ENCODE results near the gene RAB3IL1.
"Not testable (repeated sequence)": the region's sequence is repeated elsewhere in the genome, so short reads cannot be mapped to it uniquely, and the experiment has no call there.

Gene RAB3IL1

GRCh38 chr11:61917334-61918109 is at the start of gene RAB3IL1:
RAB3IL1 (minus strand) TSS chr11:61917566; CDS start chr11:61917367, 199 bp downstream.
- TF ChIP-seq, protein P1, sequence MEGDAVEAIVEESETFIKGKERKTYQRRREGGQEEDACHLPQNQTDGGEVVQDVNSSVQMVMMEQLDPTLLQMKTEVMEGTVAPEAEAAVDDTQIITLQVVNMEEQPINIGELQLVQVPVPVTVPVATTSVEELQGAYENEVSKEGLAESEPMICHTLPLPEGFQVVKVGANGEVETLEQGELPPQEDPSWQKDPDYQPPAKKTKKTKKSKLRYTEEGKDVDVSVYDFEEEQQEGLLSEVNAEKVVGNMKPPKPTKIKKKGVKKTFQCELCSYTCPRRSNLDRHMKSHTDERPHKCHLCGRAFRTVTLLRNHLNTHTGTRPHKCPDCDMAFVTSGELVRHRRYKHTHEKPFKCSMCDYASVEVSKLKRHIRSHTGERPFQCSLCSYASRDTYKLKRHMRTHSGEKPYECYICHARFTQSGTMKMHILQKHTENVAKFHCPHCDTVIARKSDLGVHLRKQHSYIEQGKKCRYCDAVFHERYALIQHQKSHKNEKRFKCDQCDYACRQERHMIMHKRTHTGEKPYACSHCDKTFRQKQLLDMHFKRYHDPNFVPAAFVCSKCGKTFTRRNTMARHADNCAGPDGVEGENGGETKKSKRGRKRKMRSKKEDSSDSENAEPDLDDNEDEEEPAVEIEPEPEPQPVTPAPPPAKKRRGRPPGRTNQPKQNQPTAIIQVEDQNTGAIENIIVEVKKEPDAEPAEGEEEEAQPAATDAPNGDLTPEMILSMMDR (IDR thresholded peaks at IDR 0.05; ENCODE audit: insufficient read depth, missing control alignments) = no peak
- peak; percentile 69 for DNase-seq (ENCODE audit: insufficient read length, low spot score)
- no peak for FAIRE-seq

- FAIRE-seq = no peak
- no peak for DNase-seq (ENCODE audit: insufficient read length, low spot score)
- TF ChIP-seq, protein P1 (IDR thresholded peaks at IDR 0.05; ENCODE audit: insufficient read depth, missing control alignments) = no peak
Observed at GRCh38 chr11:61966734-61967115, 49.4 kb upstream of the RAB3IL1 start.

- FAIRE-seq; DNase-seq (ENCODE audit: insufficient read length, low spot score): not testable (repeated sequence)
Observed at GRCh38 chr11:61964666-61965271, 47.4 kb upstream of the RAB3IL1 start.

DNA sequence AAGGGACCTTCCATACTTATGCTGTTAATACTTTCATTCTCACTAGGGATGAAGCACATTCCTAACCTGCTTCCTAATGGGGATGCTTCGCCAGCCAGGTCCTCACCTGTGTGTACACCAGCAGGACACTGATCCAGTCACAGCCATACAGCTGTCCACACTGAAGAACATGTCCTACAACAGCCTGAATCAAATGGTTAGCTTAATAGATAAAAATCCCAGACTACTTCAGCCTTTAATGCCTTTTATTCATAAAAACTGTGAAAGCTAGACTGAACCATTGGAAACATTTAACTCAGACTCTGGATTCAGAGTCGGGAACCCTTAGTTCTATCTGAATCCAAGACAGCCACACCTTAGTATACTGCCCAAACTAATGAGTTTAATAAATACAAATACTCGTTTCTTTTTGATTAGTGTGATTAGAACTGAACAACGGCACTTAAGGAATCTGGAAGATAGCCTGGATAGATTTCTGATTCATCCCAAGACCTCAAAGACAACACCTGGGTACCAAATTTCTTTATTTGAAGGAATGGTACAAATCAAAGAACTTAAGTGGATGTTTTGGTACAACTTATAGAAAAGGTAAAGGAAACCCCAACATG is 46.8 kb upstream of the RAB3IL1 start:
- TF ChIP-seq, protein P1 (IDR thresholded peaks at IDR 0.05; ENCODE audit: insufficient read depth, missing control alignments) = no peak
- FAIRE-seq (no peak), DNase-seq (ENCODE audit: insufficient read length, low spot score) (peak; percentile 1)

DNA sequence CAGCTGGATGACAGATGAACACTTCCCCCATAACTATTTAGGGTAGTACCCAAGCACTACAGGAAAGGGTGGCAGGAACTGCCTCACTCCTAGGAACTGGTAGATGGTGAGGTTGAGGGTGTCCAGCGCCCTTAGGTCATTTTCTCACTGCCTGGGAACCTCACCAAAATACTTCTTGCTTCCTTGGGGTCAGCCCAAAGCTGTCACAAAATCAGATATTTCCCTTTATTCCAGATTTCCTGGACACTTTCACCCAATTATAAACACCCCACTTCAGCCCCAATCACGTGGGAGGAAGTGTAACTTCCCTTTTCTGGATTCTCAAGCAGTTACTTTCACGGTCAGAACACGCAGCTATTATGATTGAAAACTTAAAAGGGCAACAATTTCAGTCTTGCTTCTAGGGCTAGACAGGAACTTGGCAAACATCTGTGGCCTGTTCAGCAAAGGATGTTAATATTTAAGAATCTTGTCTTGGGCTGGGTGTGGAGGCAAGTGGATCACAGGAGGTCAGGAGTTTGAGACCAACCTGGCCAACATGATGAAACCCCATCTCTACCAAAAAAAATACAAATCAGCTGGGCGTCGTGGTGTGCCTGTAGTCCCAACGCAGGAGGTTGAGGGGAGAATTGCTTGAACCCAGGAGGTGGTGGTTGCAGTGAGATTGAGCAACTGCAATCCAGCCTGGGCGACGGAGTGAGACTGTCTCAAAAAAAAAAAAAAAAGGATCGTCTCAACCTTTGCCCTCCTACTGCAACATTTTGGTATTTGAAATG is 46.1 kb upstream of the RAB3IL1 start:
- TF ChIP-seq, protein P1 (IDR thresholded peaks at IDR 0.05; ENCODE audit: insufficient read depth, missing control alignments) = no peak
- FAIRE-seq (no peak), DNase-seq (ENCODE audit: insufficient read length, low spot score) (peak; percentile 2)

- FAIRE-seq (no peak), DNase-seq (ENCODE audit: insufficient read length, low spot score) (peak; percentile 6)
- TF ChIP-seq, protein P1 (IDR thresholded peaks at IDR 0.05; ENCODE audit: insufficient read depth, missing control alignments) = no peak
Observed at GRCh38 chr11:61963016-61963281, 45.6 kb upstream of the RAB3IL1 start.

- TF ChIP-seq, protein P1 (IDR thresholded peaks at IDR 0.05; ENCODE audit: insufficient read depth, missing control alignments) = no peak
- DNase-seq (ENCODE audit: insufficient read length, low spot score) (no peak), FAIRE-seq (no peak)
Observed at GRCh38 chr11:61962213-61963015, 45.0 kb upstream of the RAB3IL1 start.

All from D721Med (cell line).